SK-N-MC (cell line): Measurements from ENCODE around the gene LRMDA.

ENCODE experiments used
- DNase-seq: peaks from one replicate; pipeline ENCODE4 v3.0.0-alpha.2; 2011; ENCODE audit warnings: low read depth, low spot score
- H3K27ac ChIP-seq: fragments of 200-600 bp; sonication (generic); 2 replicates; pipeline ENCODE4 v1.5.1; 2016; ENCODE audit warnings: mixed run types
- H3K36me3 ChIP-seq: fragments of 200-600 bp; sonication (generic); 2 replicates; pipeline ENCODE4 v1.6.1; 2017; ENCODE audit warnings: antibody characterized with exemption, low read length, mixed read lengths; ENCODE audit not compliant: insufficient read depth
- H3K4me3 ChIP-seq: fragments of 200-600 bp; sonication (generic); 2 replicates; pipeline ENCODE4 v1.5.1; 2016
- H3K9ac ChIP-seq: fragments of 200-600 bp; sonication (generic); 2 replicates; pipeline ENCODE4 v1.8.0; 2017; ENCODE audit warnings: mixed run types, mixed read lengths; ENCODE audit not compliant: insufficient read length
- H3K9me3 ChIP-seq: fragments of 200-600 bp; sonication (generic); 2 replicates; pipeline ENCODE4 v1.6.1; 2017; ENCODE audit warnings: low read depth, mild to moderate bottlenecking, antibody characterized with exemption, low read length, moderate library complexity, mixed read lengths
- EZH2 ChIP-seq: fragments of 200-600 bp; sonication (generic); IDR thresholded peaks from one replicate; pipeline ENCODE4 v1.6.1; 2017; ENCODE audit warnings: antibody characterized with exemption
- FOXP2 ChIP-seq: optimal IDR thresholded peaks from 2 replicates; pipeline ENCODE3; 2011; ENCODE audit warnings: mild to moderate bottlenecking, moderate library complexity; ENCODE audit not compliant: insufficient read depth; ENCODE audit errors: extremely low read length, control extremely low read depth
- POLR2AphosphoS5 ChIP-seq: IDR thresholded peaks from 2 replicates; pipeline ENCODE4 v1.6.1; 2012; ENCODE audit warnings: mild to moderate bottlenecking, low read depth, low read length, borderline replicate concordance

LRMDA gene

GRCh38 chr10:75461672-75462649 lies 30.5 kb downstream of the LRMDA start:
- H3K9me3 ChIP-seq: no peaks in the 10 kb centered on the region
- no peak overlapping the region for H3K9ac ChIP-seq
- TF ChIP-seq FOXP2 (no peak), EZH2 (no peak), POLR2AphosphoS5 (no peak)

GRCh38 chr10:75462865-75463264 lies 31.4 kb downstream of the LRMDA start:
- TF ChIP-seq POLR2AphosphoS5: no peak
- no peak for TF ChIP-seq EZH2
- TF ChIP-seq FOXP2: no peak
- Histone ChIP-seq H3K27ac (no peak overlapping the region), H3K36me3 (no peaks in the 10 kb centered on the region), H3K9me3 (no peaks in the 10 kb centered on the region), H3K4me3 (no peak overlapping the region), H3K9ac (no peak overlapping the region)
- no peak for DNase-seq

More at GRCh38 chr10:75461672-75462649, 30.5 kb downstream of the LRMDA start:
- no peaks in the 10 kb centered on the region for H3K36me3 ChIP-seq
- no peak overlapping the region for H3K27ac ChIP-seq
- H3K4me3 ChIP-seq: no peak overlapping the region
- no peak for DNase-seq

- TF ChIP-seq POLR2AphosphoS5 (no peak), EZH2 (no peak), FOXP2 (no peak)
- H3K27ac ChIP-seq: no peak overlapping the region
- no peak overlapping the region for H3K4me3 ChIP-seq
- H3K9ac ChIP-seq: no peak overlapping the region
- no peak for DNase-seq
- no peaks in the 10 kb centered on the region for H3K36me3 ChIP-seq
- no peaks in the 10 kb centered on the region for H3K9me3 ChIP-seq
Measured at GRCh38 chr10:75464478-75465449, 33.3 kb downstream of the LRMDA start.

GRCh38 chr10:75465450-75465827 lies 34.0 kb downstream of the LRMDA start:
- Histone ChIP-seq H3K9me3 (no peaks in the 10 kb centered on the region), H3K36me3 (no peaks in the 10 kb centered on the region), H3K9ac (no peak overlapping the region), H3K27ac (no peak overlapping the region), H3K4me3 (no peak overlapping the region)
- no peak for DNase-seq
- TF ChIP-seq FOXP2: no peak
- no peak for TF ChIP-seq EZH2
- no peak for TF ChIP-seq POLR2AphosphoS5

GRCh38 chr10:75466001-75466400 lies 34.6 kb downstream of the LRMDA start:
- H3K27ac ChIP-seq: no peak overlapping the region
- TF ChIP-seq EZH2 (no peak), POLR2AphosphoS5 (no peak), FOXP2 (no peak)
- H3K9ac ChIP-seq: no peak overlapping the region
- no peak overlapping the region for H3K4me3 ChIP-seq
- DNase-seq: no peak
- H3K9me3 ChIP-seq: no peaks in the 10 kb centered on the region
- no peaks in the 10 kb centered on the region for H3K36me3 ChIP-seq

- no peak overlapping the region for H3K27ac ChIP-seq
- no peaks in the 10 kb centered on the region for H3K9me3 ChIP-seq
- no peak overlapping the region for H3K4me3 ChIP-seq
- H3K36me3 ChIP-seq: no peaks in the 10 kb centered on the region
- H3K9ac ChIP-seq: no peak overlapping the region
- no peak for TF ChIP-seq FOXP2
- TF ChIP-seq EZH2: no peak
- TF ChIP-seq POLR2AphosphoS5: no peak
- no peak for DNase-seq
Measured at GRCh38 chr10:75466886-75467285, 35.5 kb downstream of the LRMDA start.

- Histone ChIP-seq H3K27ac (no peak overlapping the region), H3K36me3 (no peaks in the 10 kb centered on the region), H3K4me3 (no peak overlapping the region), H3K9me3 (no peaks in the 10 kb centered on the region), H3K9ac (no peak overlapping the region)
- no peak for TF ChIP-seq EZH2
- no peak for TF ChIP-seq POLR2AphosphoS5
- no peak for TF ChIP-seq FOXP2
- no peak for DNase-seq
Measured at GRCh38 chr10:75468612-75469005, 37.2 kb downstream of the LRMDA start.
